ENCODE results near the gene ACER3.
A peak's percentile ranks its signal among the peaks of the same experiment; 100 is the strongest.

Gene ACER3

GRCh38 chr11:76944225-76944624 is 83.5 kb downstream of the ACER3 start:
- H3K4me1 ChIP-seq (ENCODE audit: control extremely low read depth in 1 of 4, control insufficient read depth in 4 of 4, insufficient read depth in 4 of 4, low read length in 3 of 4): no peaks in the 10 kb centered on the region
- H3K36me3 ChIP-seq (ENCODE audit: control insufficient read depth in 4 of 4, insufficient read depth in 4 of 4, low read length in 3 of 4): peaks cover 0 to 4% (median 0%) of the 10 kb centered on the region in 4 experiments
- CTCF ChIA-PET: no interaction called here
- peak in 2 of 3 donors; percentile 9 to 21 for DNase-seq
- H3K9me3 ChIP-seq (ENCODE audit: control extremely low read depth in 1 of 5, control insufficient read depth in 4 of 5, insufficient read depth in 2 of 5, low read depth in 1 of 5, low read length in 4 of 5): peaks cover 0 to 18% (median 4%) of the 10 kb centered on the region in 5 experiments
- POLR2A ChIA-PET: interaction anchor here (0.6 kb wide), 1 partner anchor 635 kb away, joined by 3 read pairs; no protein-coding TSS in a partner anchor
- no peak overlapping the region for H3K27ac ChIP-seq (ENCODE audit: insufficient read depth in 1 of 2, low read depth in 1 of 2, low read length in 2 of 2, poor library complexity in 1 of 2, severe bottlenecking in 2 of 2)
- no peaks in the 10 kb centered on the region for H3K27me3 ChIP-seq (replicated peaks in 2 of 5; ENCODE audit: control insufficient read depth in 4 of 5, insufficient read depth in 5 of 5, low read length in 4 of 5)
- 100% methylated on average over 1 of the region's 1 CpG for WGBS (ENCODE audit: insufficient coverage)
- no peak overlapping the region for H3K4me3 ChIP-seq (ENCODE audit: control insufficient read depth in 1 of 7, extremely low read depth in 1 of 7, insufficient read depth in 4 of 7, low read depth in 2 of 7, low read length in 6 of 7)

- H3K4me1 ChIP-seq (ENCODE audit: control extremely low read depth in 1 of 4, control insufficient read depth in 4 of 4, insufficient read depth in 4 of 4, low read length in 3 of 4): no peaks in the 10 kb centered on the region
- CTCF ChIA-PET: interaction anchor here (1.0 kb wide), 1 partner anchor 8 kb away, joined by 3 read pairs; no protein-coding TSS in a partner anchor
- no peak for DNase-seq
- no peak overlapping the region for H3K4me3 ChIP-seq (ENCODE audit: control insufficient read depth in 1 of 7, extremely low read depth in 1 of 7, insufficient read depth in 4 of 7, low read depth in 2 of 7, low read length in 6 of 7)
- WGBS (ENCODE audit: insufficient coverage): 88% methylated on average over 1 of the region's 1 CpG
- POLR2A ChIA-PET: no interaction called here
- H3K9me3 ChIP-seq (ENCODE audit: control extremely low read depth in 1 of 5, control insufficient read depth in 4 of 5, insufficient read depth in 2 of 5, low read depth in 1 of 5, low read length in 4 of 5): peaks cover 0 to 18% (median 4%) of the 10 kb centered on the region in 5 experiments
- H3K27ac ChIP-seq (ENCODE audit: insufficient read depth in 1 of 2, low read depth in 1 of 2, low read length in 2 of 2, poor library complexity in 1 of 2, severe bottlenecking in 2 of 2): no peak overlapping the region
- H3K27me3 ChIP-seq (replicated peaks in 2 of 5; ENCODE audit: control insufficient read depth in 4 of 5, insufficient read depth in 5 of 5, low read length in 4 of 5): no peaks in the 10 kb centered on the region
- H3K36me3 ChIP-seq (ENCODE audit: control insufficient read depth in 4 of 4, insufficient read depth in 4 of 4, low read length in 3 of 4): peaks cover 0 to 4% (median 0%) of the 10 kb centered on the region in 4 experiments
These were observed 85.5 kb downstream of the ACER3 start for GRCh38 chr11:76946223-76946622.

GRCh38 chr11:76947190-76947589 is 86.5 kb downstream of the ACER3 start:
- no peak for DNase-seq
- H3K27me3 ChIP-seq (replicated peaks in 2 of 5; ENCODE audit: control insufficient read depth in 4 of 5, insufficient read depth in 5 of 5, low read length in 4 of 5): no peaks in the 10 kb centered on the region
- CTCF ChIA-PET: no interaction called here
- H3K4me3 ChIP-seq (ENCODE audit: control insufficient read depth in 1 of 7, extremely low read depth in 1 of 7, insufficient read depth in 4 of 7, low read depth in 2 of 7, low read length in 6 of 7): no peak overlapping the region
- H3K36me3 ChIP-seq (ENCODE audit: control insufficient read depth in 4 of 4, insufficient read depth in 4 of 4, low read length in 3 of 4): peaks cover 0 to 4% (median 0%) of the 10 kb centered on the region in 4 experiments
- H3K9me3 ChIP-seq (ENCODE audit: control extremely low read depth in 1 of 5, control insufficient read depth in 4 of 5, insufficient read depth in 2 of 5, low read depth in 1 of 5, low read length in 4 of 5): peaks cover 0 to 18% (median 4%) of the 10 kb centered on the region in 5 experiments
- POLR2A ChIA-PET: no interaction called here
- no peaks in the 10 kb centered on the region for H3K4me1 ChIP-seq (ENCODE audit: control extremely low read depth in 1 of 4, control insufficient read depth in 4 of 4, insufficient read depth in 4 of 4, low read length in 3 of 4)
- no CpG with 5 or more reads among the region's 1 CpG for WGBS (ENCODE audit: insufficient coverage)
- no peak overlapping the region for H3K27ac ChIP-seq (ENCODE audit: insufficient read depth in 1 of 2, low read depth in 1 of 2, low read length in 2 of 2, poor library complexity in 1 of 2, severe bottlenecking in 2 of 2)

GRCh38 chr11:76947800-76948199 is 87.1 kb downstream of the ACER3 start:
- 100% methylated on average over 2 of the region's 3 CpGs for WGBS (ENCODE audit: insufficient coverage)

GRCh38 chr11:76955459-76956114 is 94.9 kb downstream of the ACER3 start:
- no peaks in the 10 kb centered on the region for H3K9me3 ChIP-seq (ENCODE audit: control extremely low read depth in 1 of 5, control insufficient read depth in 4 of 5, insufficient read depth in 2 of 5, low read depth in 1 of 5, low read length in 4 of 5)
- CTCF ChIA-PET: no interaction called here
- WGBS (ENCODE audit: insufficient coverage): 80% methylated on average over 1 of the region's 3 CpGs
- no peak overlapping the region for H3K27ac ChIP-seq (ENCODE audit: insufficient read depth in 1 of 2, low read depth in 1 of 2, low read length in 2 of 2, poor library complexity in 1 of 2, severe bottlenecking in 2 of 2)
- H3K4me3 ChIP-seq (ENCODE audit: control insufficient read depth in 1 of 7, extremely low read depth in 1 of 7, insufficient read depth in 4 of 7, low read depth in 2 of 7, low read length in 6 of 7): no peak overlapping the region
- no peak for DNase-seq
- H3K4me1 ChIP-seq (ENCODE audit: control extremely low read depth in 1 of 4, control insufficient read depth in 4 of 4, insufficient read depth in 4 of 4, low read length in 3 of 4): no peaks in the 10 kb centered on the region
- peaks cover 0 to 4% (median 0%) of the 10 kb centered on the region in 4 experiments for H3K36me3 ChIP-seq (ENCODE audit: control insufficient read depth in 4 of 4, insufficient read depth in 4 of 4, low read length in 3 of 4)
- H3K27me3 ChIP-seq (replicated peaks in 2 of 5; ENCODE audit: control insufficient read depth in 4 of 5, insufficient read depth in 5 of 5, low read length in 4 of 5): no peaks in the 10 kb centered on the region
- POLR2A ChIA-PET: no interaction called here

More at GRCh38 chr11:76947800-76948199, 87.1 kb downstream of the ACER3 start:
- peaks cover 0 to 18% (median 4%) of the 10 kb centered on the region in 5 experiments for H3K9me3 ChIP-seq (ENCODE audit: control extremely low read depth in 1 of 5, control insufficient read depth in 4 of 5, insufficient read depth in 2 of 5, low read depth in 1 of 5, low read length in 4 of 5)
- ChIA-PET CTCF (no interaction called here), POLR2A (no interaction called here)
- H3K36me3 ChIP-seq (ENCODE audit: control insufficient read depth in 4 of 4, insufficient read depth in 4 of 4, low read length in 3 of 4): peaks cover 0 to 4% (median 0%) of the 10 kb centered on the region in 4 experiments
- no peak overlapping the region for H3K4me3 ChIP-seq (ENCODE audit: control insufficient read depth in 1 of 7, extremely low read depth in 1 of 7, insufficient read depth in 4 of 7, low read depth in 2 of 7, low read length in 6 of 7)
- H3K27ac ChIP-seq (ENCODE audit: insufficient read depth in 1 of 2, low read depth in 1 of 2, low read length in 2 of 2, poor library complexity in 1 of 2, severe bottlenecking in 2 of 2): no peak overlapping the region
- H3K27me3 ChIP-seq (replicated peaks in 2 of 5; ENCODE audit: control insufficient read depth in 4 of 5, insufficient read depth in 5 of 5, low read length in 4 of 5): no peaks in the 10 kb centered on the region
- no peak for DNase-seq
- no peaks in the 10 kb centered on the region for H3K4me1 ChIP-seq (ENCODE audit: control extremely low read depth in 1 of 4, control insufficient read depth in 4 of 4, insufficient read depth in 4 of 4, low read length in 3 of 4)

- Histone ChIP-seq H3K4me3 (ENCODE audit: control insufficient read depth in 1 of 7, extremely low read depth in 1 of 7, insufficient read depth in 4 of 7, low read depth in 2 of 7, low read length in 6 of 7) (peak overlapping the region in 1 of 7 experiments; percentile 13), H3K27ac (ENCODE audit: insufficient read depth in 1 of 2, low read depth in 1 of 2, low read length in 2 of 2, poor library complexity in 1 of 2, severe bottlenecking in 2 of 2) (no peak overlapping the region), H3K4me1 (ENCODE audit: control extremely low read depth in 1 of 4, control insufficient read depth in 4 of 4, insufficient read depth in 4 of 4, low read length in 3 of 4) (peaks cover 0 to 10% (median 4%) of the 10 kb centered on the region in 4 experiments), H3K27me3 (replicated peaks in 2 of 5; ENCODE audit: control insufficient read depth in 4 of 5, insufficient read depth in 5 of 5, low read length in 4 of 5) (no peaks in the 10 kb centered on the region), H3K9me3 (ENCODE audit: control extremely low read depth in 1 of 5, control insufficient read depth in 4 of 5, insufficient read depth in 2 of 5, low read depth in 1 of 5, low read length in 4 of 5) (no peaks in the 10 kb centered on the region), H3K36me3 (ENCODE audit: control insufficient read depth in 4 of 4, insufficient read depth in 4 of 4, low read length in 3 of 4) (peaks cover 0 to 6% (median 0%) of the 10 kb centered on the region in 4 experiments)
- ChIA-PET CTCF (interaction anchor here (1.0 kb wide), 1 partner anchor 12 kb away, joined by 4 read pairs; no protein-coding TSS in a partner anchor), POLR2A (no interaction called here)
- peak; percentile 7 to 82 (median 33) for DNase-seq
- WGBS (ENCODE audit: insufficient coverage): 51% methylated on average over 3 of the region's 4 CpGs
These were observed 102.1 kb downstream of the ACER3 start for GRCh38 chr11:76962583-76963416.
